HCT116 (cell line): ENCODE measurements around the gene GNPTAB. TPM values are rescaled to one million over a fixed set of nuclear protein-coding genes. Genes with fewer than 3 reads are reported as not detected.

ENCODE experiments used
- ATAC-seq: fragments of 200-7000 bp; cut with Tn5 transposase; 2 replicates; pipeline ENCODE4 v1.9.1; 2020; ENCODE audit warnings: mild to moderate bottlenecking, moderate library complexity
- BruUV-seq: library from RNA; stranded (reverse); fragments of 400-500 nt; replicated peaks from 2 replicates; lab custom pipeline; 2021; lab: Mats Ljungman, UMichigan
- CTCF ChIA-PET: fragments of 300-600 bp; sonication (Branson Sonifier 250); formaldehyde crosslinking; loops from one replicate; lab custom pipeline; 2021; ENCODE audit warnings: antibody characterized with exemption; lab: Charles Lee
- POLR2A ChIA-PET: fragments of 300-600, 350-600 bp; sonication (Branson Sonifier 250); formaldehyde crosslinking; loops from one replicate; lab custom pipeline; 2021; ENCODE audit warnings: antibody characterized with exemption; lab: Charles Lee
- RAD21 ChIA-PET, 2 experiments: fragments of 300-600 bp; sonication (Branson Sonifier 250); formaldehyde crosslinking; loops; one replicate each; lab custom pipeline; 2023; ENCODE audit warnings: low total read pairs in 2 of 2; ENCODE audit not compliant: uncharacterized antibody in 2 of 2, unreplicated experiment in 2 of 2, low non-redundant PET in 1 of 2; lab: Charles Lee
- DNase-seq: peaks from one replicate; pipeline ENCODE4 v3.0.0-alpha.2; 2010; ENCODE audit warnings: low read depth, low spot score
- H2AFZ ChIP-seq: fragments of 200-600 bp; shearing (Covaris generic), sonication (generic); 2 replicates; pipeline ENCODE4 v1.6.1; 2017; ENCODE audit warnings: low read depth, mixed run types, mixed read lengths, antibody characterized with exemption, low read length; ENCODE audit not compliant: poor library complexity, severe bottlenecking
- H3K27ac ChIP-seq: 2 replicates; pipeline ENCODE4 v1.5.1; 2012; ENCODE audit warnings: low read depth, low read length
- H3K27me3 ChIP-seq: fragments of 200-600 bp; sonication (generic); 2 replicates; pipeline ENCODE4 v1.6.1; 2016; ENCODE audit warnings: mixed run types, low read length, mixed read lengths; ENCODE audit not compliant: insufficient read depth
- H3K36me3 ChIP-seq, 2 experiments: fragments of 200-500 bp in 1 of 2; fragments of 200-600 bp in 1 of 2; sonication (Bioruptor generic) in 1 of 2; sonication (generic) in 1 of 2; 2 replicates each; pipeline versions ENCODE4 v1.5.1 to v1.6.1; 2014 to 2016; ENCODE audit warnings: low read length in 2 of 2, inconsistent platforms in 1 of 2, mixed read lengths in 1 of 2, mixed run types in 1 of 2; ENCODE audit not compliant: insufficient read depth in 2 of 2, control insufficient read depth in 1 of 2
- H3K4me1 ChIP-seq, 2 experiments: fragments of 200-600 bp in 1 of 2; sonication (generic) in 1 of 2; 2 replicates each; pipeline versions ENCODE4 v1.5.1 to v1.6.1; 2012 to 2017; ENCODE audit warnings: low read length in 2 of 2, inconsistent platforms in 1 of 2, mild to moderate bottlenecking in 1 of 2, mixed read lengths in 1 of 2, mixed run types in 1 of 2, moderate library complexity in 1 of 2; ENCODE audit not compliant: insufficient read depth in 2 of 2, control insufficient read depth in 1 of 2
- H3K4me2 ChIP-seq: fragments of 200-600 bp; sonication (generic); 2 replicates; pipeline ENCODE4 v1.6.1; 2017; ENCODE audit warnings: mixed run types, low read length, mixed read lengths
- H3K4me3 ChIP-seq, 2 experiments: fragments of 200-600 bp in 1 of 2; sonication (generic) in 1 of 2; replicated peaks in 1 of 2; 2 replicates each; pipeline ENCODE4 v1.5.1; 2011 to 2016; ENCODE audit warnings: low read length in 2 of 2, control low read depth in 1 of 2, low read depth in 1 of 2, mild to moderate bottlenecking in 1 of 2, mixed read lengths in 1 of 2, mixed run types in 1 of 2
- H3K79me2 ChIP-seq: fragments of 200-600 bp; sonication (generic); 2 replicates; pipeline ENCODE4 v1.6.1; 2017; ENCODE audit warnings: mild to moderate bottlenecking, mixed run types, low read length, moderate library complexity, mixed read lengths; ENCODE audit not compliant: insufficient read depth
- H3K9ac ChIP-seq: fragments of 200-600 bp; sonication (generic); 2 replicates; pipeline ENCODE4 v1.6.1; 2016; ENCODE audit warnings: low read length, mixed read lengths
- H3K9me2 ChIP-seq: fragments of 200-600 bp; sonication (generic), shearing (Covaris generic); 2 replicates; pipeline ENCODE4 v1.6.1; 2017; ENCODE audit warnings: mixed run types, mild to moderate bottlenecking, moderate library complexity; ENCODE audit not compliant: insufficient read depth
- H3K9me3 ChIP-seq, 2 experiments: fragments of 200-500 bp in 1 of 2; fragments of 200-600 bp in 1 of 2; sonication (Bioruptor generic) in 1 of 2; sonication (generic) in 1 of 2; 2 replicates each; pipeline ENCODE4 v1.6.1; 2014 to 2017; ENCODE audit warnings: low read length in 2 of 2, mixed read lengths in 2 of 2, inconsistent platforms in 1 of 2, low read depth in 1 of 2, mild to moderate bottlenecking in 1 of 2, mixed run types in 1 of 2, moderate library complexity in 1 of 2; ENCODE audit not compliant: control insufficient read depth in 1 of 2, insufficient read depth in 1 of 2
- H4K20me1 ChIP-seq: fragments of 200-600 bp; sonication (generic), shearing (Covaris generic); 2 replicates; pipeline ENCODE4 v1.6.1; 2017; ENCODE audit warnings: mixed run types, mild to moderate bottlenecking, moderate library complexity; ENCODE audit not compliant: insufficient read depth
- CBX3 ChIP-seq: IDR thresholded peaks from 2 replicates; pipeline ENCODE4 v1.6.1; 2012; ENCODE audit warnings: low read depth
- CEBPB ChIP-seq: IDR thresholded peaks from 2 replicates; pipeline ENCODE4 v1.6.1; 2012; ENCODE audit warnings: low read depth
- EZH2 ChIP-seq: fragments of 200-600 bp; sonication (generic); IDR thresholded peaks from 2 replicates; pipeline ENCODE4 v1.6.1; 2017; ENCODE audit warnings: antibody characterized with exemption, mixed run types
- FOSL1 ChIP-seq: IDR thresholded peaks from 2 replicates; pipeline ENCODE4 v1.6.1; 2012; ENCODE audit warnings: low read depth
- JUND ChIP-seq: IDR thresholded peaks from 2 replicates; pipeline ENCODE4 v1.6.1; 2012
- SRF ChIP-seq: IDR thresholded peaks from 2 replicates; pipeline ENCODE4 v1.6.1; 2012; ENCODE audit warnings: low read depth
- YY1 ChIP-seq: IDR thresholded peaks from 2 replicates; pipeline ENCODE4 v1.6.1; 2011; ENCODE audit warnings: low read length, low read depth, moderate library complexity, mild to moderate bottlenecking; ENCODE audit not compliant: insufficient replicate concordance; ENCODE audit errors: extremely low read depth
- intact Hi-C: fragments of 100-400 bp; cut with micrococcal nuclease; formaldehyde crosslinking; loops from 2 replicates; pipeline ENCODE4 v1.10.0; 2022
- total RNA-seq: library from RNA; stranded (reverse); gene quantifications from one replicate; pipeline ENCODE4 v1.2.1, GENCODE V29; 2021; ENCODE audit not compliant: unreplicated experiment
- TF ChIP-seq, protein P1 (sequence below), 3 experiments: fragments of 200-600 bp in 1 of 3; sonication (generic) in 1 of 3; IDR thresholded peaks in 2 of 3; conservative IDR thresholded peaks in 1 of 3; 2 replicates each; pipeline ENCODE4 v1.5.1; 2012 to 2017; ENCODE audit warnings: low read depth in 2 of 3, low read length in 2 of 3, antibody characterized with exemption in 1 of 3, borderline replicate concordance in 1 of 3, control low read depth in 1 of 3, mild to moderate bottlenecking in 1 of 3, mixed read lengths in 1 of 3, mixed run types in 1 of 3, moderate library complexity in 1 of 3; ENCODE audit not compliant: insufficient read depth in 1 of 3

GNPTAB gene
- total RNA-seq, 1 experiment from 2014 or later = 41.4 TPM

DNA sequence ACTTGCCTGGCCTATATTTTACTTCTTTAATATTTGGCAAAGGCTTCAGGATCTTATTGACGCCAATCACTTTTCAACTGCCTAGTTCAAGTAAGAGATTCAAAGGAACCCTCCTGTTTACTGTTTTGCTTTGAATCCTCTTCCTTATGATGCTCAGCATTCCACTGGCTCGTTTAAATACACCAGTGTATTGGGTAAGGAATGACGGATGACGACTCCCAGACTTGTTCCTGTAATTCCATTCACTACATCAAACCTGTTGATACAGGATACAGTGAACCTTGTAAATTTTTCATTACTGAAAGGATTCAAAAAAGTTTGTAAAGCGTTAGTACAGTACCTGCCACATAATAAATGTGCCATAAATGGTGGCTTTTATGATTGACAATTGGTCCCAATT lies 89.8 kb downstream of the GNPTAB start:
- H3K9me3 ChIP-seq = no peaks in the 10 kb centered on the region
- H3K4me2 ChIP-seq = no peak overlapping the region
- ATAC-seq (no peak), DNase-seq (no peak)
- intact Hi-C loops = no loop called here
- no peak for TF ChIP-seq YY1
- TF ChIP-seq, protein P1, sequence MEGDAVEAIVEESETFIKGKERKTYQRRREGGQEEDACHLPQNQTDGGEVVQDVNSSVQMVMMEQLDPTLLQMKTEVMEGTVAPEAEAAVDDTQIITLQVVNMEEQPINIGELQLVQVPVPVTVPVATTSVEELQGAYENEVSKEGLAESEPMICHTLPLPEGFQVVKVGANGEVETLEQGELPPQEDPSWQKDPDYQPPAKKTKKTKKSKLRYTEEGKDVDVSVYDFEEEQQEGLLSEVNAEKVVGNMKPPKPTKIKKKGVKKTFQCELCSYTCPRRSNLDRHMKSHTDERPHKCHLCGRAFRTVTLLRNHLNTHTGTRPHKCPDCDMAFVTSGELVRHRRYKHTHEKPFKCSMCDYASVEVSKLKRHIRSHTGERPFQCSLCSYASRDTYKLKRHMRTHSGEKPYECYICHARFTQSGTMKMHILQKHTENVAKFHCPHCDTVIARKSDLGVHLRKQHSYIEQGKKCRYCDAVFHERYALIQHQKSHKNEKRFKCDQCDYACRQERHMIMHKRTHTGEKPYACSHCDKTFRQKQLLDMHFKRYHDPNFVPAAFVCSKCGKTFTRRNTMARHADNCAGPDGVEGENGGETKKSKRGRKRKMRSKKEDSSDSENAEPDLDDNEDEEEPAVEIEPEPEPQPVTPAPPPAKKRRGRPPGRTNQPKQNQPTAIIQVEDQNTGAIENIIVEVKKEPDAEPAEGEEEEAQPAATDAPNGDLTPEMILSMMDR (IDR thresholded peaks at IDR 0.05 in 2 of 3, conservative IDR thresholded peaks at IDR 0.05 in 1 of 3; ENCODE audit: borderline replicate concordance in 1 of 3, insufficient read depth in 1 of 3, low read depth in 2 of 3, low read length in 2 of 3) = no peak
- TF ChIP-seq EZH2 = no peak
- H3K79me2 ChIP-seq = no peaks in the 10 kb centered on the region
- ChIA-PET CTCF (no interaction called here), RAD21 (no interaction called here), POLR2A (no interaction called here)
- H3K4me1 ChIP-seq = no peaks in the 10 kb centered on the region
- H4K20me1 ChIP-seq = no peaks in the 10 kb centered on the region
- H3K27ac ChIP-seq = no peak overlapping the region
- H3K36me3 ChIP-seq = peaks cover 3 to 5% of the 10 kb centered on the region in 2 experiments; a peak in 2 of 4 replicates
- no peak overlapping the region for H2AFZ ChIP-seq
- H3K9ac ChIP-seq = no peak overlapping the region
- H3K27me3 ChIP-seq = no peaks in the 10 kb centered on the region
- no peak overlapping the region for H3K4me3 ChIP-seq
- BruUV-seq = no TSS peak
- no peaks in the 10 kb centered on the region for H3K9me2 ChIP-seq

DNA sequence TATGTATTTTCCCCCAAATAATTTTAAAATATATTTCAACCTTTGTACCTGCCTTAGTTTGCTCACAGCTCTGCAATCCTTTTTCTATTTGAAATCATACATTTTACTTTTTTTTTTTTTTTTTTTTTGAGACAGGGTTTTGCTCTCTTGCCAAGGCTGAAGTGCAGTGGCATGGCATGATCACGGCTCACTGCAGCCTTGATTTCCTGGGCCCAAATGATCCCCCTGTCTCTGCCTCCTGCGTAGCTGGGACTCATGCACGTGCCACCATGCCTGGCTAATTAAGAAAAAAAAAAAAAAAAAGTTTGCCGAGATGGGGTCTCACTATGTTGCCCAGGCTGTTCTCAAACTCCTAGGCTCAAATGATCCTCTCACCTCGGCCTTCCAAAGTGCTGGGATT lies 90.2 kb downstream of the GNPTAB start:
- Histone ChIP-seq H3K27me3 (no peaks in the 10 kb centered on the region), H3K9ac (no peak overlapping the region), H3K4me2 (no peak overlapping the region), H3K4me1 (no peaks in the 10 kb centered on the region), H3K79me2 (no peaks in the 10 kb centered on the region), H2AFZ (no peak overlapping the region), H4K20me1 (no peaks in the 10 kb centered on the region), H3K9me2 (no peaks in the 10 kb centered on the region), H3K36me3 (peaks cover 3 to 5% of the 10 kb centered on the region in 2 experiments; a peak in 2 of 4 replicates), H3K27ac (no peak overlapping the region), H3K4me3 (no peak overlapping the region), H3K9me3 (no peaks in the 10 kb centered on the region)
- RAD21 ChIA-PET = no interaction called here
- CTCF ChIA-PET = no interaction called here
- intact Hi-C loops = no loop called here
- DNase-seq (no peak), ATAC-seq (no peak)
- no TSS peak for BruUV-seq
- no peak for TF ChIP-seq CEBPB
- no peak for TF ChIP-seq FOSL1
- TF ChIP-seq CBX3 = no peak
- no peak for TF ChIP-seq YY1
- TF ChIP-seq JUND = no peak
- TF ChIP-seq SRF = no peak
- POLR2A ChIA-PET = no interaction called here
